IMR-90 (cell line): ENCODE results near the gene LRRC8B. TPM values are rescaled to one million over a fixed set of nuclear protein-coding genes. Genes with fewer than 3 reads are reported as not detected.

Source experiments
- ATAC-seq: fragments of 200-7000 bp; cut with Tn5 transposase; 2 replicates; pipeline ENCODE4 v1.9.1; 2020; ENCODE audit warnings: low read depth, mild to moderate bottlenecking, moderate library complexity
- BruUV-seq: library from RNA; stranded (reverse); fragments of 400-500 nt; replicated peaks from 2 replicates; lab custom pipeline; 2021; lab: Mats Ljungman, UMichigan
- CTCF ChIA-PET: fragments of 300-600 bp; formaldehyde crosslinking; extraction: SDS; loops from one replicate; lab custom pipeline; 2021; ENCODE audit warnings: antibody characterized with exemption; lab: Yijun Ruan, JAX
- POLR2A ChIA-PET: fragments of 300-600 bp; sonication (Branson Sonifier 250); formaldehyde crosslinking; loops from one replicate; lab custom pipeline; 2022; ENCODE audit warnings: antibody characterized with exemption; ENCODE audit not compliant: unreplicated experiment; lab: Charles Lee
- DNase-seq: peaks from one replicate; pipeline ENCODE4 v3.0.0; 2013
- H2AFZ ChIP-seq: replicated peaks from 2 replicates; pipeline ENCODE3; 2013; ENCODE audit warnings: low read length, mild to moderate bottlenecking; ENCODE audit not compliant: poor library complexity
- H2AK5ac ChIP-seq: 2 replicates; pipeline ENCODE4 v1.6.1; 2013; ENCODE audit warnings: low read depth, low read length, inconsistent platforms
- H2AK9ac ChIP-seq: replicated peaks from 2 replicates; pipeline ENCODE3; 2013; ENCODE audit warnings: mild to moderate bottlenecking, low read depth, low read length, moderate library complexity; ENCODE audit not compliant: poor library complexity
- H2BK120ac ChIP-seq: 2 replicates; pipeline ENCODE4 v1.6.1; 2013; ENCODE audit warnings: low read depth, low read length, inconsistent platforms
- H2BK15ac ChIP-seq: 3 replicates; pipeline ENCODE4 v1.6.1; 2013; ENCODE audit warnings: low read depth, low read length, inconsistent platforms
- H2BK20ac ChIP-seq: 2 replicates; pipeline ENCODE4 v1.6.1; 2013; ENCODE audit warnings: low read depth, mild to moderate bottlenecking, inconsistent platforms, low read length, moderate library complexity
- H2BK5ac ChIP-seq: 2 replicates; pipeline ENCODE4 v1.6.1; 2013; ENCODE audit warnings: mild to moderate bottlenecking, low read depth, low read length, inconsistent platforms; ENCODE audit not compliant: poor library complexity, severe bottlenecking
- H3K14ac ChIP-seq: replicated peaks from 2 replicates; pipeline ENCODE4 v1.6.1; 2013; ENCODE audit warnings: low read depth, low read length, inconsistent platforms
- H3K18ac ChIP-seq: 2 replicates; pipeline ENCODE4 v1.6.1; 2013; ENCODE audit warnings: low read depth, low read length, control low read depth
- H3K23ac ChIP-seq: 2 replicates; pipeline ENCODE4 v1.6.1; 2013; ENCODE audit warnings: low read depth, low read length, inconsistent platforms
- H3K27ac ChIP-seq: 2 replicates; pipeline ENCODE4 v1.5.1; 2013; ENCODE audit warnings: mild to moderate bottlenecking, control low read depth, low read length; ENCODE audit not compliant: insufficient read depth
- H3K27me3 ChIP-seq: 2 replicates; pipeline ENCODE4 v1.6.1; 2013; ENCODE audit warnings: low read length; ENCODE audit not compliant: control insufficient read depth, insufficient read depth
- H3K36me3 ChIP-seq: 2 replicates; pipeline ENCODE4 v1.6.1; 2013; ENCODE audit warnings: low read length, mixed read lengths; ENCODE audit not compliant: control insufficient read depth, insufficient read depth
- H3K4ac ChIP-seq: 2 replicates; pipeline ENCODE4 v1.6.1; 2013; ENCODE audit warnings: low read depth, low read length, inconsistent platforms
- H3K4me1 ChIP-seq: 2 replicates; pipeline ENCODE4 v1.6.1; 2013; ENCODE audit warnings: low read length, mixed read lengths; ENCODE audit not compliant: control insufficient read depth, insufficient read depth
- H3K4me2 ChIP-seq: 2 replicates; pipeline ENCODE4 v1.6.1; 2013; ENCODE audit warnings: low read depth, mild to moderate bottlenecking, control low read depth, low read length, moderate library complexity
- H3K4me3 ChIP-seq: 2 replicates; pipeline ENCODE4 v1.5.1; 2013; ENCODE audit warnings: low read depth, mild to moderate bottlenecking, control low read depth, low read length, moderate library complexity; ENCODE audit not compliant: insufficient read depth
- H3K56ac ChIP-seq: 2 replicates; pipeline ENCODE4 v1.6.1; 2013; ENCODE audit warnings: low read length, inconsistent platforms; ENCODE audit not compliant: insufficient read depth; ENCODE audit errors: extremely low read depth
- H3K79me1 ChIP-seq, 2 experiments: 2 replicates each; pipeline ENCODE4 v1.6.1; 2013; ENCODE audit warnings: low read length in 2 of 2, inconsistent platforms in 1 of 2, low read depth in 1 of 2
- H3K9ac ChIP-seq: 2 replicates; pipeline ENCODE4 v1.6.1; 2013; ENCODE audit warnings: low read depth, low read length, control low read depth
- H3K9me1 ChIP-seq: 2 replicates; pipeline ENCODE4 v1.6.1; 2013; ENCODE audit warnings: low read length, inconsistent platforms; ENCODE audit not compliant: insufficient read depth
- H3K9me3 ChIP-seq: 2 replicates; pipeline ENCODE4 v1.6.1; 2013; ENCODE audit warnings: low read length; ENCODE audit not compliant: control insufficient read depth, insufficient read depth
- H4K20me1 ChIP-seq: 2 replicates; pipeline ENCODE4 v1.6.1; 2013; ENCODE audit warnings: low read length, inconsistent platforms; ENCODE audit not compliant: insufficient read depth
- H4K5ac ChIP-seq: 2 replicates; pipeline ENCODE4 v1.6.1; 2013; ENCODE audit warnings: mild to moderate bottlenecking, low read depth, low read length, control low read depth
- H4K8ac ChIP-seq, 2 experiments: 2 replicates each; pipeline ENCODE4 v1.6.1; 2013; ENCODE audit warnings: low read depth in 2 of 2, low read length in 2 of 2, control low read depth in 1 of 2, inconsistent platforms in 1 of 2
- H4K91ac ChIP-seq: 2 replicates; pipeline ENCODE4 v1.6.1; 2013; ENCODE audit warnings: low read depth, low read length, inconsistent platforms; ENCODE audit not compliant: insufficient read depth
- USF2 ChIP-seq: fragments of 150-350 bp; IDR thresholded peaks from 2 replicates; pipeline ENCODE4 v1.6.1; 2017; ENCODE audit warnings: mild to moderate bottlenecking, antibody characterized with exemption, low read length, low read depth
- WGBS, 2 experiments: methylation state at CpG; one replicate each; pipeline versions ENCODE4 v1.1.5 to v1.1.7; 2013; ENCODE audit warnings: missing lambda C conversion rate in 2 of 2; ENCODE audit not compliant: insufficient read length in 1 of 2; ENCODE audit errors: extremely low coverage in 2 of 2; 5-methylcytosine and 5-hydroxymethylcytosine counted together
- dilution Hi-C: fragments of 300-500 bp; cut with HindIII; formaldehyde crosslinking; loops from one replicate; pipeline ENCODE4 v1.14.3; 2018; ENCODE audit warnings: low sequenced_read_pairs; ENCODE audit not compliant: unreplicated experiment
- in situ Hi-C: fragments of 300-500 bp; cut with MboI; formaldehyde crosslinking; loops from 3 replicates; pipeline ENCODE4 v1.14.3; 2019; ENCODE audit warnings: low sequenced_read_pairs, inconsistent platforms, mixed read lengths
- intact Hi-C: fragments of 100-400 bp; cut with micrococcal nuclease; formaldehyde crosslinking; loops from 2 replicates; pipeline ENCODE4 v1.10.0; 2022
- polyA plus RNA-seq, 3 experiments: library from polyadenylated mRNA; depleted of rRNA; stranded (reverse); fragments of >200 nt; gene quantifications; 2 replicates each; pipeline ENCODE4 v1.2.3, GENCODE V29; 2012; ENCODE audit warnings: low replicate concordance in 1 of 3
- total RNA-seq: library from RNA; depleted of rRNA; stranded (reverse); fragments of >200 nt; gene quantifications from 2 replicates; pipeline ENCODE4 v1.2.3, GENCODE V29; 2012
- TF ChIP-seq, protein P1 (sequence below): fragments of 150-350 bp; IDR thresholded peaks from 2 replicates; pipeline ENCODE4 v1.6.1; 2016; ENCODE audit warnings: low read depth, mild to moderate bottlenecking, low read length, moderate library complexity, borderline replicate concordance

The LRRC8B gene
- total and polyA plus RNA-seq, 2 of the 4 experiments (the other 2 are of a cell fraction): 0.74 to 1.8 TPM

DNA sequence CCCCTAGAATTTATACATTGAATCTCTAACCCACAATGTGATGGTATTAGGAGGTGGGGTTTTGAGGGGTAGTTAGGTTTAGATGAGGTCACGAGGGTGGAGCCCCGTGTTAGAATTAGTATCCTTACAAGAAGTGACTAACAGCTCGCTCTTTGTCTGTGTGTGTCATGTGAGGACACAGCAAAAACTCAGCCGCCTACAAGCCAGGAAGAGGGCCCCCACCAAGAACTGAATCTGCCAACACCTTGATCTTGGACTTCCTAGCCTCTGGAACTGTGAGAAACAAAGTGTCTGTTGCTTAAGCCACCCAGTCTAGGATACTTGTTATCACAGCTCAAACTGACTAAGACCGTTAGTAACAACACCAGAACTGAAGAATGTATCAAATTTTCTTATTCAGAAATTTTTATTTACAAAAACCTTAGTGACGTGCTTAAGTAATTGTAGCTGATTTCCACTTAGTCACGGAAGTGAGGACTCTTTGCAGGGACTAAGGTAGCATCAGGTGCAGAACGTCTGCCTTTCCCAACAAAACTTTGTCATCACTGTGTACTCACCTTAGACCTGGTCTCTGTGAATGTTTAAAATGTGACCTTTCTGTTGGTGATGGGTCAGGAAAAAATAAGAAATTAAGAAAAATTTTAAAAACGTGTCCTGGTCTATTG lies 83.8 kb downstream of the LRRC8B start:
- Histone ChIP-seq H3K36me3 (no peaks in the 10 kb centered on the region), H3K23ac (no peak overlapping the region), H3K4me3 (no peak overlapping the region), H3K4ac (0 out of 2 replicates have a peak overlapping the region, but pooled peaks have one; percentile 22), H3K27ac (no peak overlapping the region), H3K14ac (0 out of 2 replicates have a peak overlapping the region, but pooled peaks have one; percentile 66), H3K9me3 (no peaks in the 10 kb centered on the region), H4K20me1 (no peaks in the 10 kb centered on the region), H2BK20ac (no peak overlapping the region), H3K9me1 (peaks cover 4% of the 10 kb centered on the region; the same call in 1 of the 2 replicates), H2BK120ac (no peak overlapping the region), H3K56ac (no peak overlapping the region), H4K8ac (no peak overlapping the region), H3K4me2 (no peak overlapping the region), H4K5ac (no peak overlapping the region), H2AK5ac (no peak overlapping the region), H3K27me3 (no peaks in the 10 kb centered on the region), H3K79me1 (no peaks in the 10 kb centered on the region), H2BK5ac (no peak overlapping the region), H4K91ac (no peak overlapping the region), H3K18ac (no peak overlapping the region), H3K9ac (no peak overlapping the region), H2AFZ (no peak overlapping the region), H2BK15ac (no peak overlapping the region), H2AK9ac (no peak overlapping the region), H3K4me1 (peaks cover 3% of the 10 kb centered on the region)
- TF ChIP-seq, protein P1, sequence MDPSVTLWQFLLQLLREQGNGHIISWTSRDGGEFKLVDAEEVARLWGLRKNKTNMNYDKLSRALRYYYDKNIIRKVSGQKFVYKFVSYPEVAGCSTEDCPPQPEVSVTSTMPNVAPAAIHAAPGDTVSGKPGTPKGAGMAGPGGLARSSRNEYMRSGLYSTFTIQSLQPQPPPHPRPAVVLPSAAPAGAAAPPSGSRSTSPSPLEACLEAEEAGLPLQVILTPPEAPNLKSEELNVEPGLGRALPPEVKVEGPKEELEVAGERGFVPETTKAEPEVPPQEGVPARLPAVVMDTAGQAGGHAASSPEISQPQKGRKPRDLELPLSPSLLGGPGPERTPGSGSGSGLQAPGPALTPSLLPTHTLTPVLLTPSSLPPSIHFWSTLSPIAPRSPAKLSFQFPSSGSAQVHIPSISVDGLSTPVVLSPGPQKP: no peak
- TF ChIP-seq USF2: peak; percentile 32; the same call in 1 of the 2 replicates
- CTCF ChIA-PET: interaction anchor here (0.7 kb wide), 2 partner anchors 11 to 91 kb away, joined by 3 read pairs; no protein-coding TSS in a partner anchor
- dilution Hi-C loops: no loop called here
- WGBS, 2 experiments: no CpG with 5 or more reads among the region's 9 CpGs
- POLR2A ChIA-PET: interaction anchor here (0.6 kb wide), 1 partner anchor 543 kb away, joined by 3 read pairs; no protein-coding TSS in a partner anchor
- intact Hi-C loops: no loop called here
- BruUV-seq: no TSS peak
- DNase-seq (peak; percentile 31), ATAC-seq (peak; percentile 37)
- in situ Hi-C loops: loop anchor here (10.0 kb wide), 1 partner anchor 134 kb away; no protein-coding TSS in a partner anchor
